ENCODE data around the gene PKD1L1. TPM values are rescaled to one million over a fixed set of nuclear protein-coding genes. Genes with fewer than 3 reads are reported as not detected.
A peak's percentile ranks its signal among the peaks of the same experiment; 100 is the strongest.

PKD1L1 gene
- total and polyA plus RNA-seq, 2 donors (not counting 1 experiment from before 2014, with no cell fraction given): 0.59 to 0.70 TPM

DNA sequence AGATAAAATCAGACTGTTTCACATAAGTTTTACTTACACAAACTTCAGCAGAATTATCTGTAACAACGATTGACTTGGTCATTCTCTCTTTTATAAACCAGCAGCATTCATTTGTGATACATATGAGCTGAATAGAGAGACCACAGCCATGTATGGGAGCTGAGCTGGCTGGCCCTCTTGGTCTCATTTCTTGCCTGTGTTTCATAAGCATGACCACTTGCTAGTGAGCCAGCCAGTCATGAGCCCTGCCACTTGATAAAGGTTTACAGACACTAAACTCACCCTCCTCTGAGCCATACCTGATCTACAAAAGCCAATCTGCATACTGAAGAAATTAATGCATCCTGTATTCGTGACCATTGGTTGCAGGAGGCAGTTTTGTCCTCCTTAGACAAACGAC, 82.1 kb downstream of the PKD1L1 start:
- Histone ChIP-seq H3K4me3 (ENCODE audit: control extremely low read depth in 1 of 5, extremely low read depth in 1 of 5, insufficient read depth in 1 of 5, low read depth in 2 of 5, low read length in 4 of 5) (no peak overlapping the region), H3K27me3 (replicated peaks in 1 of 4; ENCODE audit: control extremely low read depth in 1 of 4, control insufficient read depth in 3 of 4, insufficient read depth in 4 of 4, low read length in 3 of 4) (no peaks in the 10 kb centered on the region), H3K4me2 (replicated peaks; ENCODE audit: low read depth, low read length, poor library complexity, severe bottlenecking) (no peak overlapping the region), H2AFZ (ENCODE audit: insufficient read depth, low read depth, low read length, poor library complexity, severe bottlenecking) (no peak overlapping the region), H3K27ac (ENCODE audit: low read length in 2 of 2) (no peak overlapping the region), H4K20me1 (ENCODE audit: control insufficient read depth, insufficient read depth, low read length, poor library complexity, severe bottlenecking) (no peaks in the 10 kb centered on the region), H3K79me2 (ENCODE audit: control insufficient read depth, insufficient read depth, low read length) (no peaks in the 10 kb centered on the region), H3K9ac (ENCODE audit: low read length) (no peak overlapping the region), H3K4me1 (ENCODE audit: control insufficient read depth in 2 of 2, insufficient read depth in 2 of 2, low read length in 2 of 2) (no peaks in the 10 kb centered on the region), H3K36me3 (replicated peaks in 1 of 2; ENCODE audit: control extremely low read depth in 1 of 2, control insufficient read depth in 1 of 2, extremely low read depth in 1 of 2, insufficient read depth in 2 of 2, low read length in 1 of 2) (no peaks in the 10 kb centered on the region), H3K9me3 (ENCODE audit: control extremely low read depth in 1 of 3, control insufficient read depth in 2 of 3, insufficient read depth in 1 of 3, low read length in 2 of 3) (no peaks in the 10 kb centered on the region)
- ChIA-PET CTCF (no interaction called here), POLR2A (no interaction called here)
- WGBS (ENCODE audit: insufficient coverage): 90% methylated on average over 2 of the region's 3 CpGs
- no peaks in the 10 kb centered on the region for H3K9me3 Mint-ChIP-seq (ENCODE audit: insufficient read depth)
- H3K4me3 Mint-ChIP-seq: no peak overlapping the region
- no peak overlapping the region for H3K27ac Mint-ChIP-seq
- no peak for TF ChIP-seq EZH2 (IDR thresholded peaks at IDR 0.05; ENCODE audit: borderline replicate concordance, insufficient read depth, low read depth, low read length, poor library complexity, severe bottlenecking)
- TF ChIP-seq, protein P1, sequence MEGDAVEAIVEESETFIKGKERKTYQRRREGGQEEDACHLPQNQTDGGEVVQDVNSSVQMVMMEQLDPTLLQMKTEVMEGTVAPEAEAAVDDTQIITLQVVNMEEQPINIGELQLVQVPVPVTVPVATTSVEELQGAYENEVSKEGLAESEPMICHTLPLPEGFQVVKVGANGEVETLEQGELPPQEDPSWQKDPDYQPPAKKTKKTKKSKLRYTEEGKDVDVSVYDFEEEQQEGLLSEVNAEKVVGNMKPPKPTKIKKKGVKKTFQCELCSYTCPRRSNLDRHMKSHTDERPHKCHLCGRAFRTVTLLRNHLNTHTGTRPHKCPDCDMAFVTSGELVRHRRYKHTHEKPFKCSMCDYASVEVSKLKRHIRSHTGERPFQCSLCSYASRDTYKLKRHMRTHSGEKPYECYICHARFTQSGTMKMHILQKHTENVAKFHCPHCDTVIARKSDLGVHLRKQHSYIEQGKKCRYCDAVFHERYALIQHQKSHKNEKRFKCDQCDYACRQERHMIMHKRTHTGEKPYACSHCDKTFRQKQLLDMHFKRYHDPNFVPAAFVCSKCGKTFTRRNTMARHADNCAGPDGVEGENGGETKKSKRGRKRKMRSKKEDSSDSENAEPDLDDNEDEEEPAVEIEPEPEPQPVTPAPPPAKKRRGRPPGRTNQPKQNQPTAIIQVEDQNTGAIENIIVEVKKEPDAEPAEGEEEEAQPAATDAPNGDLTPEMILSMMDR (IDR thresholded peaks at IDR 0.05): no peak
- ATAC-seq (ENCODE audit: low read depth): no peak
- no peaks in the 10 kb centered on the region for H3K4me1 Mint-ChIP-seq
- DNase-seq: no peak
- intact Hi-C loops (cut with micrococcal nuclease): no loop called here
- no peaks in the 10 kb centered on the region for H3K27me3 Mint-ChIP-seq

DNA sequence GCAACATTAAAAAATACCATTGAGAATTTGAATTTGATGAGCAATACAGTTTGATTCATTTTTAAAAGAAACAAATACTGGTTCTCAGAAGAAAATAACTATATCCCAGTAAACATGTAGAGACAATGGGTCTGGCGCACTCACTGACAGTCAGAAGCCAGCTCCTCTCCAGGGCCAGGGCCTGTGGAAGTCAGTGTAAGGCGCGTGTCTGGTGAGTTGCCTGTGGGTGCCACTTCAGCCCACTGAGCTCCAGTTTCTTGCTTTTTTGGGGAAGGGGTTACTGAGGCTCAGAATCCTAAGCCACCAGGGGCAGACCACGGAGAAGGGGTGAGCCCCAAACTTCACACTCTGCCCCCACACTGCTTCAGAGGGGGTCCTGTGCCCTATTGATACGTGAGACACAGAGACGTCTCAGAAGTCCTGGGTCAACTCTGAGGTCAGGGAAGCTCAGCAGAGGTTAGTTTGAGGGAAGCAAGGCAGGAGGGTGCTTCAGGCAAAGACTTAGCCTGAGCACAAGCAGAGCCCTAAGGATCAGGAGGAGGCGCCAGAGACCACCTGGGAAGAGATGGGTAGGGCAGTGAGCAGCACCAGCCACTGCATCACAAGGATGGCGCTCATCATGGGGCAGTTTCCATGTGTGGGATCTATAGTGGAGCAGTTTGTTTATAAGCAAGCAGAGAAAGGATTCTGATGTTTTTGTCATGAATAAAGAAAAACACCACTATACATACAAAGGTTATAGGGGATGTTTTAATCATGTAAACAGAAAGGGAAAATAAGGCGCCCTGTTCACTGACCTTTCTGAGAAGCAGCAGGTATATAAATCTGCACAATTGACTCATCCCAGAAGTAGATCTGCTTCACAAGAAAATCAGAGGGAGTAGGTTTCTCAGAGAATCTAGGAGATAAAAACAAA, 95.7 kb downstream of the PKD1L1 start:
- H3K27me3 ChIP-seq (replicated peaks in 1 of 4; ENCODE audit: control extremely low read depth in 1 of 4, control insufficient read depth in 3 of 4, insufficient read depth in 4 of 4, low read length in 3 of 4): no peaks in the 10 kb centered on the region
- no peak for DNase-seq
- H2AFZ ChIP-seq (ENCODE audit: insufficient read depth, low read depth, low read length, poor library complexity, severe bottlenecking): no peak overlapping the region
- no peak overlapping the region for H3K4me3 ChIP-seq (ENCODE audit: control extremely low read depth in 1 of 5, extremely low read depth in 1 of 5, insufficient read depth in 1 of 5, low read depth in 2 of 5, low read length in 4 of 5)
- POLR2A ChIA-PET: no interaction called here
- CTCF ChIA-PET: interaction anchor here (0.7 to 1.8 kb wide), 3 partner anchors 64 to 258 kb away, joined by 3 to 9 read pairs (median 4); no protein-coding TSS in a partner anchor
- H3K27ac ChIP-seq (ENCODE audit: low read length in 2 of 2): no peak overlapping the region
- ATAC-seq (ENCODE audit: low read depth): peak; percentile 31
- no peaks in the 10 kb centered on the region for H3K79me2 ChIP-seq (ENCODE audit: control insufficient read depth, insufficient read depth, low read length)
- 88% methylated on average over 4 of the region's 9 CpGs for WGBS (ENCODE audit: insufficient coverage)
- no peak overlapping the region for H3K4me3 Mint-ChIP-seq
- no peaks in the 10 kb centered on the region for H3K9me3 Mint-ChIP-seq (ENCODE audit: insufficient read depth)
- H3K4me1 ChIP-seq (ENCODE audit: control insufficient read depth in 2 of 2, insufficient read depth in 2 of 2, low read length in 2 of 2): no peaks in the 10 kb centered on the region
- intact Hi-C loops (cut with micrococcal nuclease): no loop called here
- no peaks in the 10 kb centered on the region for H3K27me3 Mint-ChIP-seq
- no peak overlapping the region for H3K4me2 ChIP-seq (replicated peaks; ENCODE audit: low read depth, low read length, poor library complexity, severe bottlenecking)
- no peak overlapping the region for H3K27ac Mint-ChIP-seq
- no peaks in the 10 kb centered on the region for H4K20me1 ChIP-seq (ENCODE audit: control insufficient read depth, insufficient read depth, low read length, poor library complexity, severe bottlenecking)
- no peak for TF ChIP-seq EZH2 (IDR thresholded peaks at IDR 0.05; ENCODE audit: borderline replicate concordance, insufficient read depth, low read depth, low read length, poor library complexity, severe bottlenecking)
- TF ChIP-seq, protein P1 (IDR thresholded peaks at IDR 0.05): no peak
- H3K9ac ChIP-seq (ENCODE audit: low read length): no peak overlapping the region
- H3K36me3 ChIP-seq (replicated peaks in 1 of 2; ENCODE audit: control extremely low read depth in 1 of 2, control insufficient read depth in 1 of 2, extremely low read depth in 1 of 2, insufficient read depth in 2 of 2, low read length in 1 of 2): no peaks in the 10 kb centered on the region
- H3K4me1 Mint-ChIP-seq: no peaks in the 10 kb centered on the region
- no peaks in the 10 kb centered on the region for H3K9me3 ChIP-seq (ENCODE audit: control extremely low read depth in 1 of 3, control insufficient read depth in 2 of 3, insufficient read depth in 1 of 3, low read length in 2 of 3)

Data from B cell (primary cell).